Hematopoietic multipotent progenitor cell treated with erythropoietin and hydrocortisone succinate and interleukin-3 and kit ligand, for 17 days (in vitro differentiated cells): Measurements from ENCODE around the gene C20orf202.

Experiments
- DNase-seq: peaks from one replicate; pipeline ENCODE4 v3.0.0-alpha.2; 2015; ENCODE audit warnings: low spot score

Gene C20orf202

DNA sequence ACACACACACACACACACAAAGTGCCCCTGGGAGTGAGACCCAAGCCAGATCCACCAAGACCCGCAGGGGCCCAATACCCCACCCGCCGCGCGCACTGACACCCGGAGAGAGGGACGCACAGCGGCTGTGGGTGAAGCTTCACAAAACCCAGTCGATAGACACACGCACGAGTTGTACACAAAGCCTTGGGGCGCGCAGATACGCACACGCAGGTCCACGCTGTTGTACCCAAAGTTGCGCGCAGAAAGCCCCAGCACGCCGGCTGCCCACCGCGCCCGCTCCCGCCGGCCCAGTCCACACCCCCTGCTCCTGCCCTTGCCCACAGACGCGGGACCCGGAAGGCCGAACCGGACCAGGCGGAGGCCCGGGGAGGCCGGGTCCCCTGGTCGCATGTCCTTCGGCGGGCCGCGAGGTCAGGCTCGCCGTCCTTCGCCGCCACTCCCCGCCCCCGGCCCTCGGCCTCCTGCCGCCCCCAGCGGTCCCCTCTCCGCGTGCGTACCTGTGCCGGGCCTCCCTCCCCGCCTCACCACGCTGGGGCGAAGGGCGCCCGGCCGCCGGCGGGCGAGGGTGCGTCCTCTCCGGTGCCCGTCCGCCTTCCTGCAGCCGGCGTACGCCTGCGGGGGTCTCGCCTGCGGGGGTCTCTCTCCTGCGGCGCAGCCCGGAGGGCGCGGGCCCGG, 18.5 kb upstream of the C20orf202 start, which contains the start of gene TMEM74B:
TMEM74B (minus strand) TSS at position 344 of the 678 bp plus-strand sequence. CDS start 1,180 bp downstream, outside the sequence.
- DNase-seq: no peak

DNA sequence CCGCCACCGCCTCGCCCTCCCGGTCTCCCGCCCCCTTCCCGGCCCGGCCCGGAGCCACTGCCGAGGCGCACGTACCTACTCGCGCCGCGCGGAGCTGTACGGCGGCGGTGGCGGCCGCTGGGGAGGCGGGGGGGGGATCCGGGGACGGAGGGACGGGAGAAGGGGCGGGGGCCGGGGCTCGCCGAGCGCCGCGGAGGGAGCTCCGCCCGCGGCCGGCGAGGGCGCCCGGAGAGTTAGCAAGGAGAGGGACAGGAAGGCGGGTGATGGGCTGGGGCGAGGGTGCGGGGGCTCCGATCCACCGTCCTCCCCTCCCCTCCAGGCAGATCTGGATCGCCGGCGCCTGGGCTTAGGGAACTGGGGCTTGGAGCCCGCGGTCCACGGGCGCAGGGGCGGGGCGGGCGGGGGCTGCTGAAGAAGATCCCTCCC, 17.9 kb upstream of the C20orf202 start:
- DNase-seq: no peak

DNA sequence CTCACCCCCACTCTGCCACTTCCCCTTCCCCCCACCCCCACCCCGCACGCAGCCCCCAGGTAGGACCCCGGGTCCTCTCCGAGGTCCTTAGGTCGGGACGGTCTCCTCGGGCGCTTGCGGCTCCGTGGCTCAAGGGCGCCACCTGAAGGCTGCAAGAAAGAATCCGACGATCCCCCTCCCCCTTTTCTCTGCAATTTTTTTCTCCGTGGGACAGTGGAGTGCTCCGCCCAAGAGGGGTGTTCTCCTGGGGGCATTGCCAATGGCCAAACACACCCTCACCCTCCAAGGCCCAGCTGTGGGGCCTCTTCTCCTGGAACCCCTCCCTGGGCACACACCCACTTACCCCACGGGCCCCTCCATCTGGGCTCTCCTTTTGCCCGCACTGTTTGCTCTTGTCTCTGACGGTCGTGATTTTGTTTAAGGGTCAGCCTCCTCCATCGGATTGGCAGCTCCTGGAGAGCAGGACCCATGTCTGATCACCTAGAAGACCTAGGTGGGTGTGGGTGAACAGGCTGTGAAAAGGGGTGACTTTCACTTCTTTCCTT, 17.4 kb upstream of the C20orf202 start:
- DNase-seq: peak; percentile 47

DNA sequence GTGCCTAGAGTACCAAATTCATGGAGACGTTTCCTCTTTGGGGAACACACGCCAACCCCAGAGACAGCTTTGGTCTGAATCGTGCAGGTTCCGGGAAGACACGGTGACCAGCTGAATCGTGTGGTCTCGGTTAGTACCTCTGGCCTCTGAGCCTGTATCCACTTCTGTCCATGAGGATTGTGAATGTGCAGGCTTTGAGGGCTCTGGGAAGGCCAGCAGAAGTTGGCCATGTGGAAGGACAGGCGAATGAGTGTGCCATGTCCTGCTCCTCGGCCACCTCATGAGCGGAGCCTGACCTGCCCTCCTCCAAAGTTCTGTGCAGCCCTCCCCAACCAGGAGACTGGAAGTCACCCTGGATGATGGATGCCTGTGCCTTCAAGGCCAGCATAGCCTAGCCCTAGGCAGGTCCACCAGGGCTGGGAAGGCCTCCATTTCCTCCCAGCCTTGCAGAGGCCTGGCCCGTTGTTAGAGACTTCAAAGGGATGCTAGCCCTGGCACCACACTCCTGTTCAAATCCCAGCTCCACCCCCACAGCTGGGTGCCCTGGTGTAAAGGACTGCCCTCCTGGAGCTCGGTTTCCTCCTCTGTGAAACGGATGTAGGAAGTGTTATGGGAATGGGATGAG, 16.8 kb upstream of the C20orf202 start:
- no peak for DNase-seq

DNA sequence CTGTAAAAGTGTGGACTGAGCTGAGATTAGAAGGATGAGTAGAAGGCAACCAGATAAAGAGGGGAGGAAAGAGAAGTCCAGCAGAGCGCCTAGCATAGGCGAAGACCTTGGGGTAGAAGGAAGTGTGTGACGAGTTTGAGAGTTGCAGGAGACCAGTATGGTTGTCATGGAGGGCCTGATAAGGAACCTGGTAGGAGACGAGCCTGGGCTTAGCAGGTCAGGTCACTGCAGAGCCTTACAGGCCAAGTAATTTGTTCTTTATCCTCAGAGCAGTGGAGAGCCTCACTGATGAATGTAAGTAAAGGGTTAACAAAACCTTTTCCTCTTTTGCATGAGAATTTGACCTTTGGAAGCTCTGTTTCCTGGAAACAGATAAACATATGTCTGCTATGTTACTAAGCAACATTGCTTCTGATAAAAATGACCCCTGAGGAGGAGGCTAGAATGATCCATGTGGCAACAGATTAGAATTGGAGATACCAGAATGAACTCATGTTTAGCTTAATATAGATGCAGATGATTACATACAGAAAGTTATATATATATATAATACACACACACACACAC, 15.6 kb upstream of the C20orf202 start:
- peak; percentile 35 for DNase-seq

DNA sequence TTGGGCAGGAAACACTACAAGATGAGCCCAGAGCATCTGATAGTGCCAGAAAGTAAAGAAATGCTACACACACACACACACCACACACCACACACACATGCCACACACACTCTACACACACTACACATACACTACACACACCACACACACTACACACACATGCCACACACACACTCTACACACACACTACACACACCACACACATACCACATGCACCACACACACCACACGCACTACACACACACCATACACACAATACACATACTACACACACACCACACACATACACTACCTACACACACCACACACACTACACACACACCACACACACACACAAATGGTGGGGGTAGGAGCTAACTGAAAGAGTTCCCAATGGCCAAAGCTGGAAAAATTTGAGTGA, 14.9 kb upstream of the C20orf202 start:
- DNase-seq: no peak

DNA sequence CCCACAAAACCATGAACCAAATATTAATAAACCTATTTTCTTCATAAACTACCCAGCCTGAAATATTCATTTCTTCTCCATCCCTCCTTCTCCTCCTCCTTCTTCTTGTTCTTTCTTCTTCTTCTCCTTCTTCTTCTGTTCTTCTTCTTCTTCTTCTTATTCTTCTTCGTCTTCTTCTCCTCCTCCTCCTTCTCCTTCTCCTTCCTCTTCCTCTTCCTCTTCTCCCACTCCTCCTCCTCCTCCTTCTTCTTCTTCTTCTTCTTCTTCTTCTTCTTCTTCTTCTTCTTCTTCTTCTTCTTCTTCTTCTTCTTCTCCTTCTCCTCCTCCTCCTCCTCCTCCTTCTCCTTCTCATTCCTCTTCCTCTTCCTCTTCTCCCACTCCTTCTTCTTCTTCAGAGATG, 13.4 kb upstream of the C20orf202 start:
- no peak for DNase-seq

DNA sequence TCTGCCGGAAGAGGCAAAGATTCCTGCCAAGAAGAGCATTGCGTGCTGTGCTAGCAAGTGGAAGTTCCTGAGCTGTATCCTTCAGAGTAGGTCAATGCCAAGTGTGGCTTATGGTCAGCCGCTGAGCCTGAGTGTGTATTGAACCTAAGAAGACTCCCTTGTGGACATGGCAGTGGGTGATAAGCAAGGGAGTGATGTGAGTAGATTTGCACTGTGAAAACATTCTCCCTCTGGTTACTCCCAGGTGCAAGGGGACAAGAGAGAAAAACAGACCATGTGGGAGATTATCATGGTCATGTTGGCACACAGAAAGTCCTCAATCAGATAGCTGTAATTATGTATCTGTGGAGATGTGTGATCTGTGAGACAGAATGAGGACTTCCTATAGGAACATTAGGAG, 12.4 kb upstream of the C20orf202 start:
- peak; percentile 22 for DNase-seq

DNA sequence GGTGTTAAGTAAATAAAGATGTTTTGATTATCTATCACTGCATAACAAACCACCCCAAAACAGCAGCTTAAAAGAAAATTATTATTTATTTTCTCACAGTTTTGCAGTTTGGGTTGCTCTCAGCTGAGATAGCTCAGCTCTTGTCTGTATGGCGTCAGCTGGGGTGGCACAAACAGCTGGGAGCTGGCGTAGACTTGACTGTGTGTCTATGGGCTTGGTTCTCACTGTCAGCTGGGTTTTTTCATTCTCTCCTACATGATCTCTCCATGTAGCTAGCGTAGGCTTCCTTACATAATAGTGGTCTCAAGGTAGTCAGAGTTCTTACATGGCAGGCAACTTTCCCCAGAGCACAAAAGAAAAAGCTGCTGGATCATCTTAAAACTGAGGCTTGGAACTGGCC, 12.0 kb upstream of the C20orf202 start:
- peak; percentile 34 for DNase-seq

DNA sequence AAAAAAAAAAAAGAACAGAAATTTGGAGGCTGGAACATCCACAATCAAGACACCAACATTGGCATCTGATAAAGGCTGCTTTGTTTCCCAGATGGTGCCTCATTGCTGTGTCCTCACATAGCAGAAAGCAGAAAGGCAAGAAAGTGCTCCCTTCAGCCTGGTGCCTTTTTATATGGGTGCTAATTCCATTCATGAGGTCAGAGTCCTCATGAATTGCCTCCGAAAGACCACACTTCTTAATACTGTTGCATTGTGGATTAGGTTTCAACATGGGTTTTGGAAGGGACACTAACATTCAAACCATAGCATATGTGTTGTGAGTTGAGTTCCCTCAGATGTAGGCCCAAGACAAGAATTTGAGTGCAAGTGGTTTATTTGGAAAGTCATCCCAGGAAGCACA, 8.0 kb upstream of the C20orf202 start:
- DNase-seq: no peak

DNA sequence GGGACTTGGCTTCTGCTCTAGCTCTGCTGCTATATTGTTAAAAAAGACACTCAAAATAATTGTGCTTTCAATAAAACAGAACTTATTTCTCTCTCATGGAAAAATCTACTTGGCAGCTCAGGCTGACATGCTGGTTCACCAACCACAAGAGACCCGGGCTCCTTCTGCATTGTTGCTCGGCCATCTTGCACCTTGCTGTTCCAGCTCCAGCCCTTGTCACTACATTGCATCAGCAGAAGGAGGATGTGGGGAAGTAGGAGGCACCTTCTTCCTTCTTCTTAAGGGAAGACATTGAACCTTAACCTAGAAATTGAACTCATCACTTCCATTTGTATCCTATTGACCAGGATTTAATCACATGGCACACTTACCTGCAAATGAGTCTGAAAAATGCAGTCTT, 6.6 kb upstream of the C20orf202 start:
- no peak for DNase-seq

DNA sequence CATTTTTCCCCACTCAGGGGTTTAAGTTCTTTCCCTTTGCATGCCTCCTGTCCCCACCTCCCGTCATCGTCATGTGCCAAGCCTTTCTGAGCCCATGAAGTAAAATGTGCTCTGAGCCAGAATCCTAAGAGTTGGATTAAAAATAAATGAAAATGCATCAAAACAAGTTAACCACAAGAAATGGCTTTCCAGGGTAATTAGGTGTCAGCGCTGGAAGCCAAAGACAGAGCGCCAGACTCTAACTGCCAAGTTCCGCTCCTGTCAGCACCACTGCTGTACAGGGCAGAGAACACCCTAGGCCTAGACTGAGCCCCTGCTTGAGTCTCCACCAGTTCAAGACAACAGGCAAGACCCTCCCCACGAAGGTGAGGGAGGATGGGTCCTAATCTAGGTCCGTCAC, 5.5 kb upstream of the C20orf202 start:
- no peak for DNase-seq

DNA sequence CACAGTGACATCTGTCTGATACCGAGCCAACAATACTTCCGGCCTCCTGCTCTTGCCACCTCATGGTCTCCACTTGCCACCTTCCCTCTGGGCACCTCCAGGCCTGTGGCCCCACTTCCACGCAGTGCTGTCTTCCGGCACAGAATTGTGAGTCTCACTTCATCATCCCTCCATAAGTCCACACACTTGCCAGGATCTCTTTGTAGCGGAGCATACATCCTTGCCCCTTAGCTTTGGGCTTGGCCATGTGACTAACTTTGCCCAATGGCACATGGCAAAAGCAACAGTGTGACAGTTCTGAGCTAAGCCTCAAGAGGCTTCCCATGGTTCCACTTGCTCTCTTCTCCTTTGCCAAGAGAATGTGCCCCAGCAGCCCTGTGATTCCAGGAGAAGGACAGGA, 4.5 kb upstream of the C20orf202 start:
- DNase-seq: no peak

DNA sequence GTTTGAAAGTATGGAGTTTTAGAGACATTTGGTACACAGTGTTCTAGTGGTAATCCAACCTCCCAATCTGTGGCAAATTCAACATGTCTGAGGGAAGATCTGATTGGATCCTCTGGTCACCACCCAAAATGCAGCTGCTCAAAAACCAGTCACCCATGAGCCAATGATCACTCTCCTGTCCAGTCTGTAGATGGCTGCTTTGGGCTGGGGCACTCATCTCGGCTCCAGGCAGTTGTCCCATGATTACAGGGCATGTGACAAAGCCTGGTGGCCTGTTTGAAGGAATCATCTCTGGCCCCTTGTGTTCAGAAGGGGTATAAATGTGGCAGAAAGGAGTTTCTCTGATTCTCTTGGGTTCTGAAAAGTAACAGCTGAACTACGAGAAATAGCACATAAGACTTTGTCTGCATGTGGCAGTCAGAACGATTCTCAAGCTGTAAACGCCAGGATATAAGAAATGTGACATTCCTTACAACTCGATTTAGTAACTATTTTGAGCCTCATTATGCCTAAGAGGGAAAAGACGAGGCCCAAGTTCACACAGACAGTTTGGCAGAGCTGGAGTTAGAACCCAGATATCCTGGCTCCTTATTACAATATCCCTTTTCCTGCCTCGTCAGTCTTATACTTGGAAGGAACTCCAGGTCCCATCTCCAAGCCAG, 3.9 kb upstream of the C20orf202 start:
- no peak for DNase-seq

DNA sequence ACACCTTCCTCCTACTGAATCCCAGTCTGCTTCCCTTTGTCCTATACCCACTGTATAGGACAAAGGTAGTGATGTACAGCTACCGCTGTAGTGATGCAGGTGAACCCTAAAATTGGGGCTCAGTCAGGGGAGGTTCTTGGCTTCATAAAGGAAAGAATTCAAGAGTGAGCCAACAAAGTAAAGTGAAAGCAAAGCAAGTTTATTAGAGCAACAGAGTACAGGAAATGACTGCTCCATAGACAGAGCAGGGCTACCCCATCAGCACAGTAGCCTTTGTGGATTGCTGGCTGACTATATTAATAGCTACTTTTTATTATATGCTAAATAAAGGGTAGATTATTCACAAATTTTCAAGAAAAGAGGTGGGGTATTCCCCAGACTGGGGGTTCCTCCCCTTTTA, 3.3 kb upstream of the C20orf202 start:
- DNase-seq: no peak

DNA sequence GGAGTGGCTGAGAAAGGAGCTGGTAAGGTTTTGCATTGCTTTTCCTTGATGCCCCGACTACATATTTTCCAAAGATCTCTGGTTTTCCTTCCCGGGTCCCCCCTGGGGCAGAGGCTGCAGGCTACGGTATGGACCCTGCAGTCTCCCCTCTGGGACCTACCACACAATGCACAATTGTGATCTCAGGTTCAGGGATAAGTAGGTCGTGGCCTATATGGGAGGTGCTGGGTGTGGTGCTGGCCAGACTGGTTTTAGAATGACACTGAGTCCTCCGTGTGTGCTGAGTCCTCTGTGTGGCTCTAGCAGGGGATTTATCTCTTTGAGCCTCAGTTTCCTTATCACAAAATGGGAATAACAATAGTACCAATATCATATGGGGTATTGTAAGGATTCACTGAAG, 376 bp downstream of the C20orf202 start:
- DNase-seq: no peak

DNA sequence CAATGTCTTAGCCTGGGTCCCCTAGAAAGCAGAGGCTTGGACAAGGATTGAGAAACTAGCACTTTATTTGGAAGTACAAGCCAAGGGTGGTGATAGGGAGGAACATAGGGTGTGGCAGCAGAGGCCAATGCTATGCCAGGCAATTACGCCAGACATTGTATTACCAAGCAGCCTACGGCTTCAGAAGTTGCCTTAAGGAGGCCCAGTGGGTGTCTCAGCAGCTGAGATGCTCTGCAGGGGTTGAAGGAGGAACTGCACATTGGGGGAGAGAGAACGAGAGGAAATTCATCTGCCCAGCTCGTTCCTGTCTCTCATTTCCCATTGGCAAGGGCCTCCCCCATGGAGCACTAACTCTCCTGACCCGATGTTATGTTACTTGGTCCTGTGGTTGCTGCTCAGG, 859 bp downstream of the C20orf202 start:
- DNase-seq: no peak

DNA sequence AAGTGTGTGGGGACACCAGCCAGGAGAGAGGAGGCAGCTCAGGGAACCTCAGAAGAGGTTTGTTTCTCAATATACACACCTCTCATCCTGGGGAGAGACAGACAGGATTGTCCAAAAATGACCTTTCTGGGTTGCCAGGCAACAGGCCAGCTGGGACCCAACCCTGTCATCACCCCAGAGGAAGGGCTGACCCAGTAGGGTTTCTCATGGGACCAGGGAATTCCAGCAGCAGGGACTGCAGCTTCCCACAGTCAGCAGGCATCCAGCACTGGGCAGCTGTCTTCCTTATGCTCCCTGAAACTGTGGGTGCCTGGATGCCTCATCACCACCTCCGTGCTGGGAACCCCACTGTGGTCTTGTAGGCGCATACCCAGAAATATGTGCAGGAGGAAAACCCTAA, 1.3 kb downstream of the C20orf202 start:
- DNase-seq: no peak

DNA sequence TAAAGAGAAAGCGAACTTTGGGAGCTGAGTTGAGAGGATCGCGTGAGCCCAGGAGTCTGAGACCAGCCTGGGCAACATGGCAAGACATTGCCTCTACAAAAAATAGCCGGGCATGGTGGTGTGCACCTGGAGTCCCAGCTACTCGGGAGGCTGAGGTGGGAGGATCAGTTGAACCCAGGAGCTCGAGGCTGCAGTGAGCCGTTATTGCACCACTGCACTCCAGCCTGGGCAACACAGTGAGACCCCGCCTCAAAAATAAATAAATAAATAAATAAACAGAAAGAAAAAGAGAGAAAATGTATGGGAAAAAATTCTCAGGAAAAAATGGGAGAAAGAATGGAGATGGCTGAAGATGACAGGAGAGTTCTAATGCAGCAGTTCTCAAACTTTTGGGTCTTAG, 2.5 kb downstream of the C20orf202 start:
- DNase-seq: no peak

DNA sequence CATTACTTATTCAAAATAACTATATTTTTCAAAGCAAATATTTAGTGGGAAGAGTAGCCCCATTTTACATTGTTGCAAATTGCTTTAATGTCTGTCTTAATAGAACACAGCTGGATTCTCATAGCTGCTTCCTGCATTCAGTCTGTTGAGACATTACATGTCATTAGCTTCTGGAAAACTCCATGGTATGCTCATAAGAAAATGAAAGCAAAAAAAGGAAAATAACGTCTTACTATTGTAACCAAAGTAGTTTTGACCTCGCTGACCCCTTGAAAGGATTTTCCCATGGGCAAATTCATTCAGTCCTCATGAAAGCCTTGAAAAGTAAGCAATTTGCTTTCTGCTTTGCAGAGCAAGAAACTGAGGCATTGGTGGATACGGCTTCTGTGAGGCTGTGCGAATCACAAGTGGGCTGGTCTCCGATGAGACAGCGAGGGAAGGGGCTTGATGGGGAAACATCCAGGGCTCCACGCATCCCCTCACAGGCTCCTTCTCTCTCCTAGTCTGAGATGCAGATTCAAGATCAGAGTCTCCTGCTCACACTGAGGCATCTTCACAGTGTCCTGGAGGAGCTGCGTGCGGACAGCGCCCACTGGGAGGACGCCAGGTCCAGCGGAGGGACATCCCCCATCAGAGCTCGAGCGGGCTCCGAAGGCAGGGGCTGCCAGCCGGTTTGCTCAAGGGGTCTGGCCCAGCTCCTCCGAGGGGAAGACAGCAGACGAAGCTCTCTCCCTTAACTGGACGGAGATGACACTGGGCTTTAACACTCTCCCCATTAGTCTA, 3.3 kb downstream of the C20orf202 start:
- DNase-seq: no peak

DNA sequence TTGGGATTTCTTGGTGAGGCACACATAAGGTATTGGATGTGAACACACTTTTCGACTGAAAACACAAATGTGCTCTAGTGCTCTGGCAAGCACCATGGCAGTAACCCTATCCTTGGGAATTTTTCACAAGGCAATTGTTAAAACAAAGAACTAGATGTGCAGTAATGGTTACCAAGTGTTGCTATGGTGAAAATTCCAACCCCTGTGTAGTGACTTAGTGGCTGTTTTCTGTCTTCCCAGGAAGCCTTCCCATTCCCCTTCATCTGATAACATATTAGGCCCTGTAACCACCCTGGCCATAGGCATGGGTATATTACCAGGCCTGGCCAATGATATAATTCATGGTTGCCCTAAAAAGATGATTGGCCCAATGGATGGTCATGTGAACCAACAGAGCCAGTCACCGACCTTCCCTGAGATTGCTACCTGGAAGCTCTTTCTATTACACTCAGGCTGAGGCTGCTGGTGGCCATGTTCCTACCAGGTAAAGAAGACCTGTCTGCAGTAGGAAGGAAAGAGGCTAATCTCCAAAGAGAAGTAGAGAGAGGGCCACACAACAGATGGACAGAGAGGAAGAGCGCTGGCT, 4.1 kb downstream of the C20orf202 start:
- no peak for DNase-seq
